Measurements from ENCODE around the gene ZNF665.

Gene ZNF665

DNA sequence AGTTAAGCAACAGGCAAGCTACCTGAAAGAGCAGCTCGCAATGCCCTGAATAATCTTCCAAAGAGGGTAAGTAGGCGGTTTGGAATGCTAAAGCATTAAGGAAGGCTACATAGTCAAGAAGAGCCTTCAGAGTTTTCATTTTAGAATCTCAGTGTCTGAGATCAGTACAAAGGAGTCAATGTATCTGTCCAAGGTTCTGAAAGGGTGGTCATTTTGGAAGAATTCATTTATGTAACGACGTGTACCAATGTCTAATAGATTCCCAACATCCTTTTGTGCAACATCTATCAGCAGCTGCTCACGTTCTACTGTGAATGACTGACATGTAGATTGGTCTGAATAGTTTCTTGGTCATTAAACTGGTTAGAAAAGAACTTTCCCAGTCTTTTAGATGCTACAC, 15.2 kb downstream of the ZNF665 start:
- DNase-seq (ENCODE audit: insufficient read length, low spot score), result no peak
- TF ChIP-seq, protein P1, sequence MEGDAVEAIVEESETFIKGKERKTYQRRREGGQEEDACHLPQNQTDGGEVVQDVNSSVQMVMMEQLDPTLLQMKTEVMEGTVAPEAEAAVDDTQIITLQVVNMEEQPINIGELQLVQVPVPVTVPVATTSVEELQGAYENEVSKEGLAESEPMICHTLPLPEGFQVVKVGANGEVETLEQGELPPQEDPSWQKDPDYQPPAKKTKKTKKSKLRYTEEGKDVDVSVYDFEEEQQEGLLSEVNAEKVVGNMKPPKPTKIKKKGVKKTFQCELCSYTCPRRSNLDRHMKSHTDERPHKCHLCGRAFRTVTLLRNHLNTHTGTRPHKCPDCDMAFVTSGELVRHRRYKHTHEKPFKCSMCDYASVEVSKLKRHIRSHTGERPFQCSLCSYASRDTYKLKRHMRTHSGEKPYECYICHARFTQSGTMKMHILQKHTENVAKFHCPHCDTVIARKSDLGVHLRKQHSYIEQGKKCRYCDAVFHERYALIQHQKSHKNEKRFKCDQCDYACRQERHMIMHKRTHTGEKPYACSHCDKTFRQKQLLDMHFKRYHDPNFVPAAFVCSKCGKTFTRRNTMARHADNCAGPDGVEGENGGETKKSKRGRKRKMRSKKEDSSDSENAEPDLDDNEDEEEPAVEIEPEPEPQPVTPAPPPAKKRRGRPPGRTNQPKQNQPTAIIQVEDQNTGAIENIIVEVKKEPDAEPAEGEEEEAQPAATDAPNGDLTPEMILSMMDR (IDR thresholded peaks at IDR 0.05; ENCODE audit: insufficient read depth, missing control alignments), result no peak
- FAIRE-seq, result no peak

DNA sequence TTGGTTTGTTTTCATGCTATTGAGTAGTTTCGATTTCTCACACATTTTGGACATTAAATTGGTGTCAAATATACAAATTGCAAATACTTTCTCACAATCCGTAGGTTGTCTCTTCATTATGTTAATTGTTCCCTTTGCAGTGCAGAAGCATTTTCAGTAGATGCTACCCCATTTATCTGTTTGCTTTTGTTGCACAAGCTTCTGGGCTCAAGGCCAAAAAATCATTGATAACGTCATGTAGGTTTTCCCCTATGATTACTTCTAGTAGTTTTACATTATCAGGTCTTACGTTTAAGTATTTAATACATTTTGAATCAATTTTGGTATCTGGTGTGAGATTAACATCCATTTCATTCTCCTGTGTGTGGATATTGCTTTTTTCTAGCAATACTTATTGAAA, 20.3 kb downstream of the ZNF665 start:
- TF ChIP-seq, protein P1 (IDR thresholded peaks at IDR 0.05; ENCODE audit: insufficient read depth, missing control alignments), result no peak
- FAIRE-seq, result no peak
- no peak for DNase-seq (ENCODE audit: insufficient read length, low spot score)

DNA sequence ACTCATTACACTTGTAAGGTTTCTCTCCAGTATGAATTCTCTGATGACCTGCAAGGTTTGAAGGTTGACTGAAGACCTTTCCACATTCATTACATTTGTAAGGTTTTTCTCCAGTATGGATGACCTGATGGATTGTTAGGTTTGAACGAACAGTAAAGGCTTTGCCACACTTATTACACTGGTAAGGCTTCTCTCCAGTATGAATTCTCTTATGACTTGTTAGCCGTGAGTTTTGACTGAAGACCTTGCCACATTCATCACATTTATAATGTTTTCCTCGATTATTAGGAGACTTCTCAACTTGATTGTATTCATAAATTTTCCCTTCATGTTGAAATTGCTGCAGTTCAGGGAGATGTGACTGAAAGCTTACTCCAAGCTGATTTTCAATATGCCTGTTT, 27.5 kb downstream of the ZNF665 start:
- DNase-seq (ENCODE audit: insufficient read length, low spot score) (no peak), FAIRE-seq (no peak)
- TF ChIP-seq, protein P1 (IDR thresholded peaks at IDR 0.05; ENCODE audit: insufficient read depth, missing control alignments), result no peak

DNA sequence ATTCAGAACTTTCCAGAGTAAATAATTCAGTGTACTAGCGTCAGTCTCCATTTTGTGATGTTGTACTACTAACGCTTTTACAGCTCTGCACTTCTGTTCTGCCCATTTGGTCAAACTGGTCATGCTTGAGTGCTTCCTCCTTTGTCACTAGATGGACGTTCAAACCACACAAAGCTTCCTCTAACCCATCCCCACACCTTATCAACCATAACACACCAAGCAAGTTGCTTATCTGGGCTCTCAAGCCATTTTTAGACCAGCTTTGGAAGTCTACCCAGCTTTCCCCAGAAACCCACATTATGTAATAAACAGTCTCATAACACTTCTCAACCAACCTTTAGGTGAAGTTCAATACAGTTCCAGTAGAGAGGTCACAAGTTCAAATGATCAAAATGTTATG, 32.0 kb downstream of the ZNF665 start:
- FAIRE-seq (no peak), DNase-seq (ENCODE audit: insufficient read length, low spot score) (no peak)
- TF ChIP-seq, protein P1 (IDR thresholded peaks at IDR 0.05; ENCODE audit: insufficient read depth, missing control alignments), result no peak

DNA sequence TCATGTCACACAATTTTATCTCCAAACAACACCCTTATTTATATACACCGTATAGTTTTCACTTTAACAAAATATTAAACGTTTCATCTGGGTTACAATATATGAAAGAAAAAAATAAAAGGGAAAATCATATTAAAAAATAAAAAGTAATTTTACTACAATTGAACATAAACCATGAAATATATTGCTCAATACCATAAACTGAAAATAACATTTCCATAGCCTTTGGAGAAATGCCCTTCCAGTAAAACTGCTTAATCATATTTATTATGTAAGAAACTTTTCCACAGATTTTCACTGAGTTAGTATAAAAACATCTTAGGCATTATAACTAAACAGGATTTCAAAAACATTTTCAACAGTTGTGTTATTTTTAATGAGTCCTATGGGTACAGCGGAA, 32.8 kb downstream of the ZNF665 start:
- TF ChIP-seq, protein P1 (IDR thresholded peaks at IDR 0.05; ENCODE audit: insufficient read depth, missing control alignments), result no peak
- DNase-seq (ENCODE audit: insufficient read length, low spot score), result no peak
- no peak for FAIRE-seq

DNA sequence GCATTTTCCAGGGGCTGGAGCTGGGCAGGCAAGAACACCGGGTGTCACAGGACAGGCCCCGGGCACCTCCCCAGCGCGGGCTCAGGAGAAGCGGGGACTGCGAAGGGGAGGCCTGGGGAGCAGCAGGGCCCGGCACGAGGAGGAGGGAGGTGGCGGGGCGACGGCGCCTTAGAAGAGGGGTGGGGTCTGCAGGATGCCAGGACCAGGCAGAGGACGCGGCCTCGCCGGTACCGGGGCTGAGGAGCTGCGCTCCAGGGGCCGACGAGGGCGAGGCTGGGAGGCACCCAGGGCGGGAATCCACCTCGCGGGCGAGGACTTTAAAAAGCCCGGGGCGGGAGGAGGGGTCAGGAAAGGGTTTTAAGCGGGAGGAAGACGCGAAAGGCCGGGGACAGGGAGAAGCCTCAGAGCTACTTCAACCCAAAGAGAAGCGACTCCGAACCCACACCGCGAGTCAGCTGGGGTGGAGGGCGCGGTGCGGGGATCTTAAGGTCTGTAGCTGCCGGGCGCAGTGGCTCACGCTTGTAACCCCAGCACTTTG, 35.0 kb downstream of the ZNF665 start:
- DNase-seq (ENCODE audit: insufficient read length, low spot score) (no peak), FAIRE-seq (no peak)
- TF ChIP-seq, protein P1 (IDR thresholded peaks at IDR 0.05; ENCODE audit: insufficient read depth, missing control alignments), result no peak

DNA sequence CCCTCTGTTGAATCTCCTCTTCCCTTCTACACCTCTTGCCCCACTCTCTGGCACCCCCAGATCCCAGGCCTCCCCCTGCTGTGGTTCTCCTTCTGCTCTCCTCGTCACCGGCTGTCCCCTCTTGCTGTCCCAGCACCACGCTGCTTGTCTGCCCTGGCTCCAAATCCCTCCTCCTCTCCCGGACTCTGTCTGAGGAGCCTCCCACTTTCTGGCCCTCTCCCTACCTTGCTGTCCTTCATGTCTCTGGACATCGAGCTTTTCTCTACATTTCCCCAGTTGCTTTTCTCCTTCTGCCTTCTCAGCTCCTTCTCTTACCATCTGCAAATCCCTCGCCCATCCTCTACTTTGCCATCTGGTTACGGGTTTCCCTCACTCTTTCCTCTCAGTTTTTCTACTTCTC, 35.5 kb downstream of the ZNF665 start:
- DNase-seq (ENCODE audit: insufficient read length, low spot score) (no peak), FAIRE-seq (no peak)
- TF ChIP-seq, protein P1 (IDR thresholded peaks at IDR 0.05; ENCODE audit: insufficient read depth, missing control alignments), result no peak

All from D721Med (cell line).